ENCODE data around the gene ZNF22. TPM values are rescaled to one million over a fixed set of nuclear protein-coding genes. Genes with fewer than 3 reads are reported as not detected.
A peak's percentile ranks its signal among the peaks of the same experiment; 100 is the strongest.

ZNF22 gene
- total and polyA plus RNA-seq, 12 donors = 11.0 to 17.2 (median 15.6) TPM

DNA sequence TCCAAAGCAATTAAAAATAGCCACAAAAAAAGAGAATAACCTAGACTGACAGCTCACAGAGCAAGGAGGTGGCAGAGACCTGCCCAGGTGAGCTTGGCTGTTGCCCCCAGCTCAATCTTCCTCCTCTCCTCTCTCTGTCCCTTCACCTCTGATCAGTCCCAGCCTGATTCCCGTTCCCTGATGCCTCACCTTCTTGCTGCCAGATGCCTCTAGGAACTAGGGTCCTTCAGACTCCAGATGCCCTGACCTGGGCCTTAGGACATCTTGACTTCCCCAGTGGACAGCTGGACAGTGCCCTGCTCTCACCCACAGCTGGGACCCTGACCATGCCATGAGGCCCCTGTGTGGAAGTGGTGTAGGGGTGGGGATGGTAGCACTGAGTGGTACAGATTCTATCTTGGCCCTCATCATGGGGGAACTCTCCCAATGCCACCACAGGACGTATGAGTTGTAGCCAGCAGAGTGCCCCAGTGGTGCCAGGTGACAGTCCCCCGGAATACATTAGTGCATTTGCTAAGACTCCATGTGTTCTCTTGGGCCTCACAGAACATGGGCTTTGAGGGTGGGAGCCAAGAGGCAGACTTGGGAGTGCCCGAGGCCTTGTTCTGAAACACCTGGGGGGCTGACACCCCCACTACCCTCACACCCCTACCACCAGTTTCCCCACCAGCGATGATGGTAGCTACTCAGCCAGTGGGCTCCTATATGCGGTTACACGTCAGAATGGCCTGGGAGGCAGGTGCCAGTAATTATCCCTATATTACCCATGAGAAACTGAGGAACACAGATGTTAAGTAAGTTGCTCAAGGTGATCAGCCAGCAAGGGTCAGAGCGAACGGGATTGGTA, 24.1 kb upstream of the ZNF22 start:
- DNase-seq = no peak
- H3K9me3 ChIP-seq = no peaks in the 10 kb centered on the region
- H3K27me3 ChIP-seq = no peaks in the 10 kb centered on the region
- peak overlapping the region; percentile 83 to 97 (median 92) for H3K27ac ChIP-seq
- TF ChIP-seq, protein P1, sequence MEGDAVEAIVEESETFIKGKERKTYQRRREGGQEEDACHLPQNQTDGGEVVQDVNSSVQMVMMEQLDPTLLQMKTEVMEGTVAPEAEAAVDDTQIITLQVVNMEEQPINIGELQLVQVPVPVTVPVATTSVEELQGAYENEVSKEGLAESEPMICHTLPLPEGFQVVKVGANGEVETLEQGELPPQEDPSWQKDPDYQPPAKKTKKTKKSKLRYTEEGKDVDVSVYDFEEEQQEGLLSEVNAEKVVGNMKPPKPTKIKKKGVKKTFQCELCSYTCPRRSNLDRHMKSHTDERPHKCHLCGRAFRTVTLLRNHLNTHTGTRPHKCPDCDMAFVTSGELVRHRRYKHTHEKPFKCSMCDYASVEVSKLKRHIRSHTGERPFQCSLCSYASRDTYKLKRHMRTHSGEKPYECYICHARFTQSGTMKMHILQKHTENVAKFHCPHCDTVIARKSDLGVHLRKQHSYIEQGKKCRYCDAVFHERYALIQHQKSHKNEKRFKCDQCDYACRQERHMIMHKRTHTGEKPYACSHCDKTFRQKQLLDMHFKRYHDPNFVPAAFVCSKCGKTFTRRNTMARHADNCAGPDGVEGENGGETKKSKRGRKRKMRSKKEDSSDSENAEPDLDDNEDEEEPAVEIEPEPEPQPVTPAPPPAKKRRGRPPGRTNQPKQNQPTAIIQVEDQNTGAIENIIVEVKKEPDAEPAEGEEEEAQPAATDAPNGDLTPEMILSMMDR (IDR thresholded peaks at IDR 0.05) = no peak
- intact Hi-C loops (cut with DNase I) = loop anchor here in 2 of 10 donors (5.0 to 10.0 kb wide), 2 partner anchors 44 to 102 kb away; no protein-coding TSS in a partner anchor
- peaks cover 51 to 98% (median 84%) of the 10 kb centered on the region in 9 donors for H3K4me1 ChIP-seq
- ATAC-seq = no peak
- WGBS, 2 donors = 42 to 53% methylated on average over 9 of the region's 9 CpGs
- H3K4me3 ChIP-seq = peak overlapping the region; percentile 39 to 87 (median 74)
- H3K36me3 ChIP-seq = peaks cover 0 to 46% (median 18%) of the 10 kb centered on the region in 9 donors

DNA sequence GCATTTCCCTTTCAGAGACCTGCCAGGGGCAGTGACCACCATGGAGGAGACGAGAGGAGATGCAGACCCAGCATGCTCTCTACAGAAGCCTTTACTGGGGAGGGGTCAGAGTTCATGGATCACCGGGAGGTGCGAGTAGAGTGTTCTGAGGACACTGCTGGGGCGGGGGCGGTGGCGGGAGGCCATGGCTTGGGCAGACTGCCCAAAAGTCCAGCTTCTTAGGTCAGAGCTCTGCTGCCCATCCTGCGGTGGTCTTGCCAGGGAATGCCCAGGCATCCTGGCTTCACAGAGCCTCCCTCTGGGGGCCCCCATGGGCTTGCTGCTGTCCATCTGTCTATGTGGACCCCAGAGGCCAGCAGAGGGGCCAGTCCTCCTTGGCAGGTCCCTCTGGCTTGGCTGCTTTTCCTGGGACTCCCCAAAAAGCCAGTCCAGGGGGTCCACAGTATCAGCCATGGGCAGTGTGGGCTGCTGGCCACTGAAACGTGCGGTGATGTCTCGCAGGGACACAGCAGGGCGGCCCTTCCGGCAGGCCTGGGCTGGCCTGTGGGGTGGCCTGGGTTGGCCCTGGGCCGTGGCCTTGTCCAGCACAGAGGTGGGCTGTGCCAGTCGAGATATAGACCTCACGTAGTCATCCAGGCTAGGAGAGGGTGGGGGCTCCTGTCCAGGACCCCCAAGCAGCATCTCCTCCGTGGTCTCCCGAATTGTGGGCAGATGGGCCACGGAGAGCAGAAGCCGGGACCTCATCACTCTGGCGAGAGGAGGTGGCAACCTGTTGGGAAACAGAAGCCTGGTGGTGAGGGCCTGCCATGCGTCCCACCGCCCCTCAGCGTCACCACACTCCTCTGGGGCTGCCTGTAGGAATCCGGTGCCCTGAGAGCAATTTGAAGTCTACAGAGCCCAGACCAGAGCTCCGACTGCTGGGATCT, 23.2 kb upstream of the ZNF22 start:
- intact Hi-C loops (cut with DNase I) = loop anchor here in 4 of 10 donors (2.0 to 10.0 kb wide), 4 partner anchors 19 to 103 kb away; partner anchors contain the start of gene ZNF22 (in 1 of the 4)
- DNase-seq = no peak

DNA sequence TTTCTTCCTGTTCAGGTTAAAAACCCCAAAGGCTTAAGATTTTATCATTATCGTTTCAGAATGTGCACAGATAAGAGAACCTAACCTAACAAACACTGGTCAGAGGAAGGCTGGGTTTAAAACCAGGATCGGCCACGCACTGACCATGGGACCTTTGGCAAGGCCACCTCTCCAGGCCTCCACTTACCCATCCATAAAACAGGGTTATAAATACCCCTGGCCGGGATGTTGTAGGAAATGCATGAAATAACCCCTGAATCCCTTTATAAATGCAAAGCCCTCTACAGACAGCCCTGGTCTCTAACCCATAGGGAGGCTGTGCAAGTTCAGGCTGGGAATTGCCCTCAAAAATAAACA, 22.5 kb upstream of the ZNF22 start:
- H3K27ac ChIP-seq = peak overlapping the region; percentile 83 to 97 (median 92)
- peaks cover 0 to 39% (median 13%) of the 10 kb centered on the region in 9 donors for H3K36me3 ChIP-seq
- H3K27me3 ChIP-seq = no peaks in the 10 kb centered on the region
- H3K4me1 ChIP-seq = peaks cover 57 to 100% (median 93%) of the 10 kb centered on the region in 9 donors
- TF ChIP-seq, protein P1 (IDR thresholded peaks at IDR 0.05) = no peak
- peak overlapping the region; percentile 39 to 87 (median 74) for H3K4me3 ChIP-seq
- intact Hi-C loops (cut with DNase I) = loop anchor here in 4 of 10 donors (2.0 to 10.0 kb wide), 4 partner anchors 19 to 103 kb away; partner anchors contain the start of gene ZNF22 (in 1 of the 4)
- H3K9me3 ChIP-seq = no peaks in the 10 kb centered on the region
- WGBS, 2 donors = 7 to 8% methylated on average over 4 of the region's 4 CpGs
- ATAC-seq = no peak
- no peak for DNase-seq

More for the DNA sequence above, 23.2 kb upstream of the ZNF22 start:
- Histone ChIP-seq H3K27me3 (no peaks in the 10 kb centered on the region), H3K36me3 (peaks cover 0 to 44% (median 13%) of the 10 kb centered on the region in 9 donors), H3K4me3 (peak overlapping the region; percentile 39 to 87 (median 74)), H3K4me1 (peaks cover 59 to 100% (median 93%) of the 10 kb centered on the region in 9 donors), H3K27ac (peak overlapping the region; percentile 83 to 97 (median 92)), H3K9me3 (no peaks in the 10 kb centered on the region)
- ATAC-seq = peak in 5 of 8 donors; percentile 5 to 28 (median 15)
- WGBS, 2 donors = 14 to 19% methylated on average over 25 of the region's 25 CpGs
- TF ChIP-seq, protein P1 (IDR thresholded peaks at IDR 0.05) = no peak
